Measurements from ENCODE around the gene STK17A.

DNA sequence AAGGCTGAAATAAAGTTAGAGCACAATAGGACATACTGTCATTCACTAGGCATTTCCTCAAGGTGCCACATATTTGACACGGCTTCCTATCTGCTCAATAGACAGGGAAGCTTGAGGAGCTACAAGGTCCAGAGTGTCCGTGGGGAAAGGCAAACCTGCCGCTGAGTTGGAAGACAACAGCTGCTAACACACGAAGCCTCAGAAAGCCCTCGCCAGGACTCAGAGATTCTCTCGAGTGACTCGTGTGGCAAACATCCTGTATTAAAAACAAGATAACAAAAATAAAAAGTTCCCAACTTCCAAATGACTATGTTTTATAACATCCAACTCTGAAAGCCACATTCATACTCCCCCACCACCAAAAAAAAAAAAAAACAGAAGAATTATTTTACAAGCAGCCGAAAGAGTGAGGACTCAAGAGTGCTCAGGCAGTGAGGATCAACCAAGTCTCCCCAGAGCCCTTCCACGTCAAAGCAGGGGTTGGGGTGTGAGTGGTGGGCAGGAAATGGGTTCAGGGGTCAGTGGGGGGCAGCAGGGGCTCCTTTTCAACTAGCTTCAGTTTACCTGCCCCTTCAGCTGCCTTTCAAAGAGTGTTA lies 67.6 kb downstream of the STK17A start:
- TF ChIP-seq, protein P1, sequence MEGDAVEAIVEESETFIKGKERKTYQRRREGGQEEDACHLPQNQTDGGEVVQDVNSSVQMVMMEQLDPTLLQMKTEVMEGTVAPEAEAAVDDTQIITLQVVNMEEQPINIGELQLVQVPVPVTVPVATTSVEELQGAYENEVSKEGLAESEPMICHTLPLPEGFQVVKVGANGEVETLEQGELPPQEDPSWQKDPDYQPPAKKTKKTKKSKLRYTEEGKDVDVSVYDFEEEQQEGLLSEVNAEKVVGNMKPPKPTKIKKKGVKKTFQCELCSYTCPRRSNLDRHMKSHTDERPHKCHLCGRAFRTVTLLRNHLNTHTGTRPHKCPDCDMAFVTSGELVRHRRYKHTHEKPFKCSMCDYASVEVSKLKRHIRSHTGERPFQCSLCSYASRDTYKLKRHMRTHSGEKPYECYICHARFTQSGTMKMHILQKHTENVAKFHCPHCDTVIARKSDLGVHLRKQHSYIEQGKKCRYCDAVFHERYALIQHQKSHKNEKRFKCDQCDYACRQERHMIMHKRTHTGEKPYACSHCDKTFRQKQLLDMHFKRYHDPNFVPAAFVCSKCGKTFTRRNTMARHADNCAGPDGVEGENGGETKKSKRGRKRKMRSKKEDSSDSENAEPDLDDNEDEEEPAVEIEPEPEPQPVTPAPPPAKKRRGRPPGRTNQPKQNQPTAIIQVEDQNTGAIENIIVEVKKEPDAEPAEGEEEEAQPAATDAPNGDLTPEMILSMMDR (IDR thresholded peaks at IDR 0.05; ENCODE audit: control extremely low read depth in 1 of 3, insufficient read depth in 1 of 3, low read depth in 1 of 3, low read length in 3 of 3), result no peak
- no peak for TF ChIP-seq TAF1 (IDR thresholded peaks at IDR 0.05; ENCODE audit: low read depth, low read length)
- no peak for TF ChIP-seq ZNF274 (IDR thresholded peaks at IDR 0.05; ENCODE audit: borderline replicate concordance, extremely low read depth, low read length)
- TF ChIP-seq RAD21 (IDR thresholded peaks at IDR 0.05 in 1 of 2, conservative IDR thresholded peaks at IDR 0.05 in 1 of 2; ENCODE audit: low read depth in 2 of 2, low read length in 2 of 2), result no peak
- no peak for TF ChIP-seq SIRT6 (IDR thresholded peaks at IDR 0.05; ENCODE audit: low read length)
- TF ChIP-seq CEBPB (IDR thresholded peaks at IDR 0.05; ENCODE audit: low read depth, low read length), result no peak
- no peak for TF ChIP-seq POLR2A (IDR thresholded peaks at IDR 0.05; ENCODE audit: control extremely low read depth in 1 of 2, low read depth in 2 of 2, low read length in 2 of 2)
